Measurements from ENCODE around the gene NHSL1.

GRCh38 chr6:138533667-138534066 is 34.4 kb upstream of the NHSL1 start:
- TF ChIP-seq, protein P1, sequence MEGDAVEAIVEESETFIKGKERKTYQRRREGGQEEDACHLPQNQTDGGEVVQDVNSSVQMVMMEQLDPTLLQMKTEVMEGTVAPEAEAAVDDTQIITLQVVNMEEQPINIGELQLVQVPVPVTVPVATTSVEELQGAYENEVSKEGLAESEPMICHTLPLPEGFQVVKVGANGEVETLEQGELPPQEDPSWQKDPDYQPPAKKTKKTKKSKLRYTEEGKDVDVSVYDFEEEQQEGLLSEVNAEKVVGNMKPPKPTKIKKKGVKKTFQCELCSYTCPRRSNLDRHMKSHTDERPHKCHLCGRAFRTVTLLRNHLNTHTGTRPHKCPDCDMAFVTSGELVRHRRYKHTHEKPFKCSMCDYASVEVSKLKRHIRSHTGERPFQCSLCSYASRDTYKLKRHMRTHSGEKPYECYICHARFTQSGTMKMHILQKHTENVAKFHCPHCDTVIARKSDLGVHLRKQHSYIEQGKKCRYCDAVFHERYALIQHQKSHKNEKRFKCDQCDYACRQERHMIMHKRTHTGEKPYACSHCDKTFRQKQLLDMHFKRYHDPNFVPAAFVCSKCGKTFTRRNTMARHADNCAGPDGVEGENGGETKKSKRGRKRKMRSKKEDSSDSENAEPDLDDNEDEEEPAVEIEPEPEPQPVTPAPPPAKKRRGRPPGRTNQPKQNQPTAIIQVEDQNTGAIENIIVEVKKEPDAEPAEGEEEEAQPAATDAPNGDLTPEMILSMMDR (conservative IDR thresholded peaks at IDR 0.05; ENCODE audit: low read length), result no peak
- no peak for TF ChIP-seq EZH2phosphoT487 (IDR thresholded peaks at IDR 0.05; ENCODE audit: borderline replicate concordance, low read depth, low read length)
